Calu3 (cell line): ENCODE data around the gene TBPL1. TPM values are rescaled to one million over a fixed set of nuclear protein-coding genes. Genes with fewer than 3 reads are reported as not detected.

Experiments used
- BruUV-seq: library from RNA; stranded (reverse); fragments of 400-500 nt; replicated peaks from 2 replicates; lab custom pipeline; 2021; lab: Mats Ljungman, UMichigan
- CTCF ChIA-PET: fragments of 300-600 bp; sonication (Branson Sonifier 250); formaldehyde crosslinking; loops from one replicate; lab custom pipeline; 2022; ENCODE audit warnings: antibody characterized with exemption; lab: Charles Lee
- DNase-seq: peaks from one replicate; pipeline ENCODE4 v3.0.0; 2022
- H3K27ac Mint-ChIP-seq: one replicate; pipeline ENCODE4 v1.8.0; 2022; ENCODE audit warnings: mixed read lengths; ENCODE audit not compliant: unreplicated experiment
- H3K27me3 Mint-ChIP-seq: one replicate; pipeline ENCODE4 v1.8.0; 2022; ENCODE audit warnings: mixed read lengths; ENCODE audit not compliant: unreplicated experiment
- H3K36me3 Mint-ChIP-seq: one replicate; pipeline ENCODE4 v1.8.0; 2022; ENCODE audit warnings: mild to moderate bottlenecking, moderate library complexity, mixed read lengths; ENCODE audit not compliant: insufficient read depth, unreplicated experiment
- H3K4me1 Mint-ChIP-seq: one replicate; pipeline ENCODE4 v1.8.0; 2022; ENCODE audit warnings: mild to moderate bottlenecking, low read depth, mixed read lengths; ENCODE audit not compliant: unreplicated experiment
- H3K4me3 Mint-ChIP-seq: one replicate; pipeline ENCODE4 v1.8.0; 2022; ENCODE audit warnings: mild to moderate bottlenecking, low read depth, moderate library complexity, mixed read lengths; ENCODE audit not compliant: unreplicated experiment
- H3K9me3 Mint-ChIP-seq: one replicate; pipeline ENCODE4 v1.8.0; 2022; ENCODE audit warnings: low read depth, mixed read lengths; ENCODE audit not compliant: unreplicated experiment
- CTCF ChIP-seq: fragments of 200-600 bp; IDR thresholded peaks from one replicate; pipeline ENCODE4 v1.8.0; 2022; ENCODE audit warnings: antibody characterized with exemption; ENCODE audit not compliant: unreplicated experiment
- intact Hi-C: fragments of 100-400 bp; cut with micrococcal nuclease; formaldehyde crosslinking; loops from one replicate; pipeline ENCODE4 v1.10.0; 2022; ENCODE audit not compliant: unreplicated experiment
- total RNA-seq: library from RNA; stranded (reverse); gene quantifications from 2 replicates; pipeline ENCODE4 v1.2.3, GENCODE V29; 2022

TBPL1 gene
- total RNA-seq, 1 experiment from 2014 or later = 31.5 TPM

- H3K9me3 Mint-ChIP-seq = no peaks in the 10 kb centered on the region
- CTCF ChIA-PET = no interaction called here
Measured at GRCh38 chr6:133964052-133964451, 11.0 kb downstream of the TBPL1 start.

GRCh38 chr6:133964702-133965101 lies 11.7 kb downstream of the TBPL1 start:
- intact Hi-C loops = no loop called here
- TF ChIP-seq CTCF = no peak
- Mint-ChIP-seq H3K36me3 (no peaks in the 10 kb centered on the region), H3K9me3 (no peaks in the 10 kb centered on the region), H3K4me1 (peaks cover 45% of the 10 kb centered on the region), H3K27ac (no peak overlapping the region), H3K4me3 (no peak overlapping the region), H3K27me3 (no peaks in the 10 kb centered on the region)
- no peak for DNase-seq
- BruUV-seq = no TSS peak
- CTCF ChIA-PET = no interaction called here

More at GRCh38 chr6:133964052-133964451, 11.0 kb downstream of the TBPL1 start:
- Mint-ChIP-seq H3K4me1 (peaks cover 51% of the 10 kb centered on the region), H3K36me3 (no peaks in the 10 kb centered on the region), H3K4me3 (no peak overlapping the region), H3K27ac (no peak overlapping the region), H3K27me3 (no peaks in the 10 kb centered on the region)
- DNase-seq = no peak
- TF ChIP-seq CTCF = no peak
- no TSS peak for BruUV-seq
- intact Hi-C loops = no loop called here

DNA sequence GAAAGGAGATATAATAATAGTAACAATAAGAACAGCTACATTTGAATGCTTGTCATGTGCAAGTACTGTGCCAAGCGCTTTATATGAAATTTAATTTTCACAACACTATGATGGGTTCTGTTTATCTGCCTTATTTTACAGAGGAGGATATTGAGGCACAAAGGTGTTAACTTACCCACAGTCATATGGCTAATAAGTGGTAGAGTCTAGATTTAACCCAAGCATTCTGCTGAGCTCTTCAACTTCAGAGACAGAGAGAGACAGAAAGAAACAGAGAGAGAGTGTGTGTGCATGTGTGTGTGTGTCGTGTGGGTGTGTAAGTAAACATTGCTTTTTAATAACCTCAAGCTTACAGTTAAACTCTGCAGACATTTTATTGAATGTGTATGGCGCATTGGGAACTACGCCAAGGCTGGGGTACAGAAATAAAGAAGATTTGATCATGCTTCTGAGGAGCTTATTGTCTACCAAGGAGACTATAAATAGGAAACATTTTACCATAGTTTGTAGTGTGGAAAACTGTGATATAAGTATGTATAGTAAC lies 12.9 kb downstream of the TBPL1 start:
- H3K9me3 Mint-ChIP-seq = no peaks in the 10 kb centered on the region
- no peak for TF ChIP-seq CTCF
- H3K27ac Mint-ChIP-seq = no peak overlapping the region
- H3K4me1 Mint-ChIP-seq = peaks cover 37% of the 10 kb centered on the region
- no TSS peak for BruUV-seq
- DNase-seq = no peak
- no peaks in the 10 kb centered on the region for H3K27me3 Mint-ChIP-seq
- no peak overlapping the region for H3K4me3 Mint-ChIP-seq
- H3K36me3 Mint-ChIP-seq = no peaks in the 10 kb centered on the region
- CTCF ChIA-PET = no interaction called here
- intact Hi-C loops = no loop called here

- no peak for DNase-seq
- BruUV-seq = no TSS peak
- Mint-ChIP-seq H3K9me3 (no peaks in the 10 kb centered on the region), H3K36me3 (no peaks in the 10 kb centered on the region), H3K27ac (no peak overlapping the region), H3K4me3 (no peak overlapping the region), H3K27me3 (no peaks in the 10 kb centered on the region), H3K4me1 (peaks cover 41% of the 10 kb centered on the region)
- CTCF ChIA-PET = interaction anchor here (0.9 to 1.0 kb wide), 2 partner anchors 9 to 69 kb away, joined by 3 to 5 read pairs; no protein-coding TSS in a partner anchor
- intact Hi-C loops = no loop called here
- TF ChIP-seq CTCF = no peak
Measured at GRCh38 chr6:133966654-133967329, 13.8 kb downstream of the TBPL1 start.
